ENCODE measurements around the gene GH2.

DNA sequence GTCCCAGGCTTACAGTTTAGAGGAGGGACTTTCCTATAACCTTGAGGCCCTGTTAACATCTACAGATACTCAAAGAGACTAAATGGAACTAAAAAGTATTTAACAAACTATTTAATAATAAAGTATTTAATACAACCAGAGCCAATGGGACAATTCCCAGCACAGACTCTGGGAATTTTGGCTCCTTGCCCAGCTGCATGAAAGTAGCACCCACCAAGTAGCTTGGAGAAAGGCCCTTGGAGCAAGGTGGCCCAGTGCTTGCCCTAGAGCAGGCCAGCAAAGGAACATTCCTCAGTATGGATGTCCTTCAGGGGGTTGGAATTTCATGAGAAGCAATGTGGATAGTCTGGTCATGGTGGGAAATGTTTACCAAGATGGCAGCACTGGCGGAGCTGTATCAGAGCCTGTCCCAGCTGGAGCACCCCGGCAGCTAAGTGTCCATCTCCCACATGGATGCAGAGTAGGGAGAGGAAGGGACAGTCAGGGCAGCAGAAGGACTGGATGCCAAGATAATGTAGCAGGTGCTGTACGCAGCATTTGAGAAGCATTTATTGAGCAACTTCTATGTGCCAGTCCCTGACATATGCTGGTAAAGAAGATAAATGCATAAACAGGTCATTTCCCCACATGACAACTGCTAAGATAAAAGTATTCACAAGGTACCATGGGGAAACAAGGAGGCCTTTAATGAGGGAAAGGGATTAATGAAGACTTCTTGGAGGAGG is 34.1 kb downstream of the GH2 start:
- TF ChIP-seq, protein P1, sequence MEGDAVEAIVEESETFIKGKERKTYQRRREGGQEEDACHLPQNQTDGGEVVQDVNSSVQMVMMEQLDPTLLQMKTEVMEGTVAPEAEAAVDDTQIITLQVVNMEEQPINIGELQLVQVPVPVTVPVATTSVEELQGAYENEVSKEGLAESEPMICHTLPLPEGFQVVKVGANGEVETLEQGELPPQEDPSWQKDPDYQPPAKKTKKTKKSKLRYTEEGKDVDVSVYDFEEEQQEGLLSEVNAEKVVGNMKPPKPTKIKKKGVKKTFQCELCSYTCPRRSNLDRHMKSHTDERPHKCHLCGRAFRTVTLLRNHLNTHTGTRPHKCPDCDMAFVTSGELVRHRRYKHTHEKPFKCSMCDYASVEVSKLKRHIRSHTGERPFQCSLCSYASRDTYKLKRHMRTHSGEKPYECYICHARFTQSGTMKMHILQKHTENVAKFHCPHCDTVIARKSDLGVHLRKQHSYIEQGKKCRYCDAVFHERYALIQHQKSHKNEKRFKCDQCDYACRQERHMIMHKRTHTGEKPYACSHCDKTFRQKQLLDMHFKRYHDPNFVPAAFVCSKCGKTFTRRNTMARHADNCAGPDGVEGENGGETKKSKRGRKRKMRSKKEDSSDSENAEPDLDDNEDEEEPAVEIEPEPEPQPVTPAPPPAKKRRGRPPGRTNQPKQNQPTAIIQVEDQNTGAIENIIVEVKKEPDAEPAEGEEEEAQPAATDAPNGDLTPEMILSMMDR (IDR thresholded peaks at IDR 0.05) = no peak
- no peak for TF ChIP-seq POLR2A (IDR thresholded peaks at IDR 0.05)

All from esophagus squamous epithelium (tissue), 4 donors.